D721Med (cell line): Measurements from ENCODE around the gene KIAA0825.

Experiments
- DNase-seq: peaks from one replicate; pipeline ENCODE4 v3.0.0; 2011; ENCODE audit warnings: low spot score; ENCODE audit not compliant: insufficient read length
- FAIRE-seq: peaks from 2 replicates; lab custom pipeline; 2011; peaks lifted over from hg19 to GRCh38; lab: Jason Lieb, UNC
- TF ChIP-seq, protein P1 (sequence below): IDR thresholded peaks from 2 replicates; pipeline ENCODE4 v1.5.1; 2012; ENCODE audit warnings: mild to moderate bottlenecking, control low read depth; ENCODE audit not compliant: insufficient read depth; ENCODE audit errors: missing control alignments

KIAA0825 gene

DNA sequence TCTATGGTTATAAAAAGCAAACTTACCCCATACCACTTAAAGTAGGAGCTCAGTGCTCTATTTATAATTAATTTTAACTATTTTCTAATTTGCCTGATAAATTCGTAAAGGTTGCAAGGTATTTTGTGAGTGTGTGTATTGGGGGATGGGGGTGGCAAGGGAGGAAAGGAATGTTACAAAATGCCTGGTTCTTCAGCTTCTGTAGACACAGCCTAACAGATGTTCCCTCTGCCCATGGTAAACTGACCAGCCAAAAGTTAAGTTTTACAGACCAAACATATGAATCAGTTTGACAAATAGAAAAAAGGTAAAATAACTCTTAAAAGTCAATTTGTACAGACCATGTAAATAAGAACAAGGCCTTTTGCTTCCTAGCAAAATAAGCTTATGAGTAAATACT lies 232.6 kb downstream of the KIAA0825 start:
- TF ChIP-seq, protein P1, sequence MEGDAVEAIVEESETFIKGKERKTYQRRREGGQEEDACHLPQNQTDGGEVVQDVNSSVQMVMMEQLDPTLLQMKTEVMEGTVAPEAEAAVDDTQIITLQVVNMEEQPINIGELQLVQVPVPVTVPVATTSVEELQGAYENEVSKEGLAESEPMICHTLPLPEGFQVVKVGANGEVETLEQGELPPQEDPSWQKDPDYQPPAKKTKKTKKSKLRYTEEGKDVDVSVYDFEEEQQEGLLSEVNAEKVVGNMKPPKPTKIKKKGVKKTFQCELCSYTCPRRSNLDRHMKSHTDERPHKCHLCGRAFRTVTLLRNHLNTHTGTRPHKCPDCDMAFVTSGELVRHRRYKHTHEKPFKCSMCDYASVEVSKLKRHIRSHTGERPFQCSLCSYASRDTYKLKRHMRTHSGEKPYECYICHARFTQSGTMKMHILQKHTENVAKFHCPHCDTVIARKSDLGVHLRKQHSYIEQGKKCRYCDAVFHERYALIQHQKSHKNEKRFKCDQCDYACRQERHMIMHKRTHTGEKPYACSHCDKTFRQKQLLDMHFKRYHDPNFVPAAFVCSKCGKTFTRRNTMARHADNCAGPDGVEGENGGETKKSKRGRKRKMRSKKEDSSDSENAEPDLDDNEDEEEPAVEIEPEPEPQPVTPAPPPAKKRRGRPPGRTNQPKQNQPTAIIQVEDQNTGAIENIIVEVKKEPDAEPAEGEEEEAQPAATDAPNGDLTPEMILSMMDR: no peak
- FAIRE-seq (no peak), DNase-seq (no peak)

- FAIRE-seq: no peak
Observed at GRCh38 chr5:94378062-94378461, 240.3 kb downstream of the KIAA0825 start.

DNA sequence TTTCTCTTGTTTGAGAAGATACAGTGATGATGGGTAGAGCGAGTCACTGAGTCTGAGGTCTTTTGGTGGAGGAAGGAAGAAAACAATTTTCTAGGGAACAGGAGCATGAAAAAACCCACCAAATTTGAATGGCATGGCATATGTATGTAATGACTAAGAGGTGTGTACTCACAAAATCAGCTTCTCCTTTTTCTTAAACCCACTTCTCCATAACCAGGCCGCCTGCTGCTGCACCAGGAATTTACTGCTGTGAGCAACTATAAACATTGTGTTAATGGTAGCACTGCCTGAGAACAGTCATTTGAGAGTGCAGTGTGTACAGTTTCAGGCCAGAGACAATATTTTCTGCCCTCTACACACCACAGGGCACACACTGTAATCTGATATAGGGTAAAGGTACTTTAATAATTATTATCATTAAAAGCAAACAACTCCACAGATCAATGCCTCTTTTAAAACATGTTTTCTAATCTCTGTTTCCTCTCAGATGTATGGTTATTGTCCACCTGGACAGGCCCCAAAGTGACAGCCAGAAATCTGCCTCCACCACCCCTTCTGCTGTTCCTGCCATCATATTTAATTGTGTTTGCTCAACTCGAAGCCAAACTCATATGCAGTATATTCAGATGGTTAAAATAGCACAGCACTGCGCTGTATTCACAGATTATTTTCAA lies 241.6 kb downstream of the KIAA0825 start:
- no peak for FAIRE-seq
- TF ChIP-seq, protein P1: no peak
- DNase-seq: no peak

More at GRCh38 chr5:94378062-94378461, 240.3 kb downstream of the KIAA0825 start:
- TF ChIP-seq, protein P1: no peak
- no peak for DNase-seq

GRCh38 chr5:94375801-94376200 lies 242.6 kb downstream of the KIAA0825 start:
- no peak for FAIRE-seq

GRCh38 chr5:94374336-94374735 lies 244.1 kb downstream of the KIAA0825 start:
- TF ChIP-seq, protein P1: no peak
- FAIRE-seq (no peak), DNase-seq (no peak)

More at GRCh38 chr5:94375801-94376200, 242.6 kb downstream of the KIAA0825 start:
- TF ChIP-seq, protein P1: no peak
- DNase-seq: no peak

DNA sequence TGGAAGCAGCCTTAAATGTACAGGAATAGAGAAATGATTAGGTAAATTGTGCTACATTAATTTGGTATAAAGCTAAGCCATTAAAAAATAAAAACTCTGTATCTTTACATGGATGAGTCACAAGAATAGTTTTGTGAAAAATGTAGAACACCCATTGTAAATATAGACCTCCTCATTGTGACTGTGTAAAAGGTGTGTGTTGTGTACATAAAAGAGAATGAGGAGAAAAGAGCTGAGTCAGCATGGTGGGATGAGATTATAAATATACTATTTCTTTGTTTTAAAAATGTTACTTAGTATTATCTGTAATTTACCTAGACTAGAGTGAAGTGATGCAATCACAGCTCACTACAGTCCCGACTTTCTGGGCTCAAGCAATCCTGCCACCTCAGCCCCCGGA lies 250.5 kb downstream of the KIAA0825 start:
- TF ChIP-seq, protein P1: no peak
- no peak for FAIRE-seq
- no peak for DNase-seq

DNA sequence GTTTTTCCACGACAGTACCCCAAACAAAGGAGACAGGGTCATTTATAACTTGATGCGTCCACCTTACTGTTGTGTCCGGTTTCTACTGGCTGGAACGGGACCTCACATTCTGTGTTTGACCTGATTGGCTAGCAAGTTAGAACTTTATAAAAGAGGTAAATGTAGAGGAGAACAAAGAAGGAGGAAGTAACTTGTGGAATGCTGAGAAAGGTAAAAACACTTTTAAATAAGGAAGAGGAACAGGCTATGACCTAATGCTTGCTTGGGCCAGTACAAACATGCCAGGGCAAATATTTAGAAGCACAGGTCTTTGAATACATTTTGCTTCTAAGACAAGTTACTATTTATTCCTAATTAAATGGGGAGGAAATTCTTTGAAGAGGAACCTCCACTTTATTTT lies 251.6 kb downstream of the KIAA0825 start:
- TF ChIP-seq, protein P1: no peak
- FAIRE-seq: no peak
- no peak for DNase-seq
